Muscle of arm (tissue), 14 donors: ENCODE data around the gene FUT9. TPM values are rescaled to one million over a fixed set of nuclear protein-coding genes. Genes with fewer than 3 reads are reported as not detected.

ENCODE experiments used
- DNase-seq: peaks from one replicate; pipeline ENCODE4 v3.0.0-alpha.2; 2013
- long read RNA-seq, 11 donors: transcript quantifications; one replicate each; lab custom pipeline, GENCODE V29; 2026
- polyA plus RNA-seq, 12 donors: library from polyadenylated mRNA; unstranded; fragments of 120-200 nt; gene quantifications; one replicate each; pipeline ENCODE4 v1.2.1, GENCODE V29; 2013; ENCODE audit not compliant: insufficient read length in 12 of 12

FUT9 gene
- polyA plus RNA-seq: under 1 TPM in 10 of 12 donors, not detected in 2; 0.10 to 0.54 (median 0.18) TPM
- long read RNA-seq, donor 1: 0 reads
- long read RNA-seq, donor 2: 0 reads
- long read RNA-seq, donor 3: 0 reads
- long read RNA-seq, donor 4: 0 reads
- long read RNA-seq, donor 5: 0 reads
- long read RNA-seq, donor 6: 0 reads
- long read RNA-seq, donor 7: 0 reads
- long read RNA-seq, donor 8: 0 reads
- long read RNA-seq, donor 9: 0 reads
- long read RNA-seq, donor 10: 0 reads
- long read RNA-seq, donor 11: 0 reads

- peak; percentile 3 for DNase-seq
These were observed at the start of gene FUT9 for GRCh38 chr6:96015518-96016333. FUT9 (plus strand) TSS chr6:96015974; CDS start chr6:96203156, 187,182 bp downstream.

GRCh38 chr6:95967594-95967993 is 48.2 kb upstream of the FUT9 start:
- no peak for DNase-seq

GRCh38 chr6:95973976-95974375 is 41.8 kb upstream of the FUT9 start:
- no peak for DNase-seq

GRCh38 chr6:95978230-95978629 is 37.5 kb upstream of the FUT9 start:
- DNase-seq: no peak

GRCh38 chr6:95991906-95992305 is 23.9 kb upstream of the FUT9 start:
- no peak for DNase-seq

- no peak for DNase-seq
These were observed 21.6 kb upstream of the FUT9 start for GRCh38 chr6:95994151-95994550.

GRCh38 chr6:95998133-95998532 is 17.6 kb upstream of the FUT9 start:
- DNase-seq: no peak

GRCh38 chr6:96001891-96002575 is 13.7 kb upstream of the FUT9 start:
- DNase-seq: no peak

GRCh38 chr6:96002576-96002910 is 13.2 kb upstream of the FUT9 start:
- no peak for DNase-seq

GRCh38 chr6:96002912-96003311 is 12.9 kb upstream of the FUT9 start:
- no peak for DNase-seq

GRCh38 chr6:96007663-96008062 is 8.1 kb upstream of the FUT9 start:
- no peak for DNase-seq

- no peak for DNase-seq
These were observed 2.2 kb upstream of the FUT9 start for GRCh38 chr6:96013531-96013930.

GRCh38 chr6:96014846-96015517 is 792 bp upstream of the FUT9 start:
- DNase-seq: no peak

GRCh38 chr6:96016334-96017069 is 728 bp downstream of the FUT9 start:
- no peak for DNase-seq

- DNase-seq: no peak
These were observed 1.2 kb downstream of the FUT9 start for GRCh38 chr6:96017070-96017359.

- DNase-seq: no peak
These were observed 6.5 kb downstream of the FUT9 start for GRCh38 chr6:96022225-96022624.

GRCh38 chr6:96032661-96033060 is 16.9 kb downstream of the FUT9 start:
- DNase-seq: no peak

GRCh38 chr6:96051555-96051954 is 35.8 kb downstream of the FUT9 start:
- no peak for DNase-seq

GRCh38 chr6:96058082-96058481 is 42.3 kb downstream of the FUT9 start:
- no peak for DNase-seq

- DNase-seq: no peak
These were observed 43.8 kb downstream of the FUT9 start for GRCh38 chr6:96059586-96059985.

GRCh38 chr6:96060249-96060648 is 44.5 kb downstream of the FUT9 start:
- DNase-seq: no peak

GRCh38 chr6:96065213-96065612 is 49.4 kb downstream of the FUT9 start:
- no peak for DNase-seq
